Fibroblast of the aortic adventitia (primary cell): Measurements from ENCODE around the gene WDTC1. TPM values are rescaled to one million over a fixed set of nuclear protein-coding genes. Genes with fewer than 3 reads are reported as not detected.

Source experiments
- DNase-seq: peaks from one replicate; pipeline ENCODE4 v3.0.0-alpha.2; 2010; ENCODE audit warnings: low read depth
- H3K4me3 ChIP-seq: 2 replicates; pipeline ENCODE4 v1.5.1; 2011; ENCODE audit warnings: low read depth, mild to moderate bottlenecking, control low read depth, low read length, moderate library complexity
- total RNA-seq: library from RNA; depleted of rRNA; stranded (reverse); fragments of >200 nt; gene quantifications from 2 replicates; pipeline ENCODE4 v1.2.3, GENCODE V29; 2012; ENCODE audit warnings: low replicate concordance
- TF ChIP-seq, protein P1 (sequence below): IDR thresholded peaks from 2 replicates; pipeline ENCODE4 v1.5.1; 2011; ENCODE audit warnings: mild to moderate bottlenecking, low read length, control low read depth, inconsistent platforms; ENCODE audit not compliant: insufficient read depth

Gene WDTC1
- total RNA-seq, 1 donor: 24.7 TPM

DNA sequence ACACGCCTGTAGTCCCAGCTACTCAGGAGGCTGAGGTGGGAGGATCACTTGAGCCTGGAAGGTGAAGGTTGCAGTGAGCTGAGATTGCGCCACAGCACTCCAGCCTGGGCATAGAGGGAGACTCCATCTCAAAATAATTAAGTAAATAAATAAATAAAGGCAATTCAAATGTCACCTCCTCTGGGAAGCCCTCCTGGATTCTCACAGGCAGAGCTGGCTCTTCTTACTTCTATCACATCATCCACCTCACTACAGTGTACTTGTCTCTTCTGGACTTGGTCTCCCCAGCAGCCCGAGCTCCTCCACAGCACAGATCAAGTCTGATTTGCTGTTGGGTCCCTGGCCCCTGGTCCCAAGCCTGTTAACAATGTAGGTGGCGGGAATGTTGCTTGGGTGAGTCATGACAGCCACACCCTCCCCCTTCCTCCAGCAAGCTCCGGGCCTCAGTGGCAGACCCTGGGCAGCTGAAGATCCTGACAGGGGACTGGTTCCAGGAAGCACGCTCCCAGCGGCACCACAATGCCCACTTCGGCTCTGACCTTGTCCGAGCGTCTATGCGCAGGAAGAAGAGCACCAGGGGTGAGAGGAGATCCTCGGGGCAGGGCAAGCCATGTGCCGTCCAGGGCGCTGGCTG, 112.7 kb downstream of the WDTC1 start:
- no peak overlapping the region for H3K4me3 ChIP-seq
- DNase-seq: no peak
- TF ChIP-seq, protein P1, sequence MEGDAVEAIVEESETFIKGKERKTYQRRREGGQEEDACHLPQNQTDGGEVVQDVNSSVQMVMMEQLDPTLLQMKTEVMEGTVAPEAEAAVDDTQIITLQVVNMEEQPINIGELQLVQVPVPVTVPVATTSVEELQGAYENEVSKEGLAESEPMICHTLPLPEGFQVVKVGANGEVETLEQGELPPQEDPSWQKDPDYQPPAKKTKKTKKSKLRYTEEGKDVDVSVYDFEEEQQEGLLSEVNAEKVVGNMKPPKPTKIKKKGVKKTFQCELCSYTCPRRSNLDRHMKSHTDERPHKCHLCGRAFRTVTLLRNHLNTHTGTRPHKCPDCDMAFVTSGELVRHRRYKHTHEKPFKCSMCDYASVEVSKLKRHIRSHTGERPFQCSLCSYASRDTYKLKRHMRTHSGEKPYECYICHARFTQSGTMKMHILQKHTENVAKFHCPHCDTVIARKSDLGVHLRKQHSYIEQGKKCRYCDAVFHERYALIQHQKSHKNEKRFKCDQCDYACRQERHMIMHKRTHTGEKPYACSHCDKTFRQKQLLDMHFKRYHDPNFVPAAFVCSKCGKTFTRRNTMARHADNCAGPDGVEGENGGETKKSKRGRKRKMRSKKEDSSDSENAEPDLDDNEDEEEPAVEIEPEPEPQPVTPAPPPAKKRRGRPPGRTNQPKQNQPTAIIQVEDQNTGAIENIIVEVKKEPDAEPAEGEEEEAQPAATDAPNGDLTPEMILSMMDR: no peak

DNA sequence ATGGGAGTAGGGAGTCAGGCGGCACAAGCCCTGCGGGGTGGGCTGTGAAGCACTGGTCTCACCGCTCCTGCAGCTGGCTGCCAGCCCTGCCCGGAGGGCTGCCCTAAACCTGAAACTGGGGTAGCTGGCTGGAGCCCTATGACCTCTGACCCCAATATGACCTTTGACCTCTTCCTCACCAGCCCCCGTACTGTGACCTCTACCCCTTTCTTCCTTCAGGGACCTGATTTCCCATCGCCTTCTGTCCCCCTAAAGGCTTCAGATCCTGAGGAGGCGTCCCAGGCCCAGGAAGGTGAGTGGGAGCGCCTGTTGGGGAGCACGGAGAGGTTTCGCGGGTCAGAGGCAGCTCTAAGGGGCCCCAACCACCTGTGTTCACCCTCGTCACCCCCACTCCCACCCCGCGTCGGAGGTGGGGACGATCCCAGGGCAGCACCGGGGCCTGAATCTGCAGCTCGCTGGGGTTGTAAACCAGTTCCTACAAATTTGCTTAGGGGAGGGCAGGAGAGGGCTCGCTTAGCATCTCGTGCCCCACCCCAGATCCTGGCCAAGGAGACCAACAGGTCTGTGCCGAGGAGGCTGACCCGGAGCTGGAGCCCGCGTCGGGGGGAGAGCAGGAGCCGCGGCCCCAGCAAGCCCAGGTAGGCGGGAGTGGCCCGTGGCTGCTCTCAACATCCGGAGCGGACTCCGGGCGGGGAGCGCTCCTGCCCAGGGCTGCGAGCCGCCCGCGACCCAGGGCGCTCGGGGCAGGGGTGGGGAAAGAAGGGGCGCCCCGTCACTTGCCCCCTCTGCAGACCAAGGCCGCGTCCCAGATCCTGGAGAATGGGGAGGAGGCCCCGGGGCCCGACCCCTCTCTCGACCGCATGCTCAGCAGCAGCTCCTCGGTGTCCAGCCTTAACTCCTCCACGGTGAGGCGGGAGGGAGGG, 114.7 kb downstream of the WDTC1 start:
- H3K4me3 ChIP-seq: peak overlapping the region; percentile 45
- DNase-seq: no peak
- TF ChIP-seq, protein P1: no peak

DNA sequence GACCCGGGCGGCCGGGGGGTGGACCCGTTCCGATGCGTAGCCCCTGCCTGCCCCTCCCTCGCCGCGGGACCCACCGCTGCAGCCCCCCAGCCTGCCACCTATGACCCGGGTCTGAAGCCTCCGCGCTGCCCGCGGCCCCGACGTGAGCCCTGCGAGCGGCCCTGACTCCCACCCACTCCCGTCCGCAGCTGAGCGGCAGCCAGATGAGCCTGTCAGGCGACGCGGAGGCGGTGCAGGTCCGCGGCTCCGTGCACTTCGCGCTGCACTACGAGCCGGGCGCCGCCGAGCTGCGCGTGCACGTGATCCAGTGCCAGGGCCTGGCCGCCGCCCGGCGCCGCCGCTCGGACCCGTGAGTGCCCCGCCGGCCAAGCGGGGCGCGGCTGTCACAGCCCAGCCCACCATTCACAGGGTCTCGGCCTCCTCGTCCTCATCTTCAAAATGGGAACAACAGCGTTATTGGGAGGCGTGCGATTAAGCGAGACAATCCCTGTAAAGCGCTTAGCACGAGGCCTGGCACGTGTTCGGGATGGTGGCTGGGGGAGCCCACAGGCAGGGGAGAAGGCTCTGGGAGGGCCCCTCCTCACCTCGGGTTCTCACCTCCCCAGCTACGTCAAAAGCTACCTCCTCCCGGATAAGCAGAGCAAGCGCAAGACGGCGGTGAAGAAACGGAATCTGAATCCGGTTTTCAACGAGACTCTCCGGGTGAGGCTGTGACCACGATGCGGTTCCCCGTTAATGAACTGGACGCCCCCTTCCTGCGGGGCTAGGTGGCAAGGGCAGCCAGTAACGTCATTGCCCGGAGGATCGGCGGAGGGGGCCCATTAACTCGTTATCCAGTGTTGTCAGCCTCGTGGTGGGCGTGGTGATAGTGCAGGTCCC, 115.6 kb downstream of the WDTC1 start:
- DNase-seq: peak; percentile 57
- TF ChIP-seq, protein P1: no peak
- H3K4me3 ChIP-seq: peak overlapping the region; percentile 45

DNA sequence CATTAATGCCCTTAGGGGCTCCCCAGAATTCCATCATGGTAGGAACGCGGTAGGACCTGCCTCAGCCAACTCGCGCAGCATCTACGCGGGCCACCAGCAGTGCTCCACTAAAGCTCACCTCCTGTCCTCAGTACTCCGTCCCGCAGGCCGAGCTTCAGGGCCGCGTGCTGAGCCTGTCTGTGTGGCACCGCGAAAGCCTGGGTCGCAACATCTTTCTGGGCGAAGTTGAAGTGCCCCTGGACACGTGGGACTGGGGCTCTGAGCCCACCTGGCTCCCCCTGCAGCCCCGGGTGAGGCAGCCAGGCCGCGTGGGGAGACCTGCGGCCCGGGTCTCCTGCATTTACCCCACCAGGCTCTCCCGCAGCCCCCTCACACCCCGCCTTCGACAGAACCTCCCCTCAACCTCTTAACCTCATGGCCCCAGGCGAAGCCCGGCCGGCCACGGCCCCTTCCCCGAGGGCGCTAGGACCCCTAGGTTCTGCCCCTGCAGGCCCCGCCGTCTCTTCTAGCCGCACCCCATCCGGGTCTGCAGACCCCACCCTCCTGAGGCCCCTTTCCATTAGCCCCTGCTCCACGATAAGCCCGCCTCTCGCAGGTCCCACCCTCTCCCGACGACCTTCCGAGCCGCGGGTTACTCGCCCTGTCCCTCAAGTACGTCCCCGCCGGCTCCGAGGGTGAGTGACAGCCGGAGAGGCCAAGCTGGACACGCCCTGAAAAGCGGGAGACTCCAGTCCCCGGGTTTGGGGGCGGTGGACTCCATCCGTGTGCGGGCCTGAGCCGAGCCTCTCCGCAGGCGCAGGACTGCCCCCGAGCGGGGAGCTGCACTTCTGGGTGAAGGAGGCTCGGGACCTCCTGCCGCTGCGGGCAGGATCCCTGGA, 116.5 kb downstream of the WDTC1 start:
- no peak overlapping the region for H3K4me3 ChIP-seq

DNA sequence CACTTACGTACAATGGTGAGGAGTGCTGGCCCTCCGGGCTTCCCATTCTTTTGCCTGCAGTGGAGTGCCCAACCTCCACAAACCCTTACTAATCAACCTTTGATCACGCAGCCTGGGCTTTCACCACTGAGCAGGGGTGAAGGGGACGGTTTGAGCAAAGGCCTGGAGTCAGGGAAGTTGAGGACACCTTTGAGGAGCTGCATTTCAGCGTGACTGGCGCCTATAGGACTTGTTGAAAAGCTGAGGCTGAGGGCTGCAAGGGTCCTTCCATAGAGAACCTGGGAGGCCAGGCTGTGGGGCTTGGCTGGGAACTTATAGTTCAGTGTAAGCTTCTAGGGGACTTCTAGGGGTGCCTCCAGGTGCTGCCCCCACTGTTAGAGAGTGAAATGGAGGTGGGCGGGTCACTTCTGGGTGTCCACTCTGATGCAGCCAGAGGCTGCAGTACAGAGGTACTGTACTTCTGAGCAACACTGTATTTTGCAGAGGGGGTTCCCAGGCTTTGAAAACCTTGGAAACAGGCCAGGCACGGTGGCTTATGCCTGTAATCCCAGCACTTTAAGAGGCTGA, 117.2 kb downstream of the WDTC1 start:
- no peak for DNase-seq
- TF ChIP-seq, protein P1: no peak
- no peak overlapping the region for H3K4me3 ChIP-seq

More for the DNA sequence above, 116.5 kb downstream of the WDTC1 start:
- TF ChIP-seq, protein P1: no peak
- DNase-seq: no peak
